Central memory CD8-positive, alpha-beta T cell (primary cell): ENCODE results near the gene KPNA2.
"Not testable (repeated sequence)": the region's sequence is repeated elsewhere in the genome, so short reads cannot be mapped to it uniquely, and the experiment has no call there.

Experiments
- ATAC-seq: fragments of 150-1000 bp; cut with Tn5 transposase; replicated peaks from 2 replicates; pipeline ENCODE4 v1.10.0; 2022; ENCODE audit warnings: mild to moderate bottlenecking, moderate FRiP score, moderate number of reproducible peaks; ENCODE audit not compliant: poor library complexity, severe bottlenecking; ENCODE audit errors: extremely low read depth
- DNase-seq, 2 donors: peaks; one replicate each; pipeline ENCODE4 v3.0.0; 2021; ENCODE audit warnings: low spot score in 2 of 2
- H3K27ac Mint-ChIP-seq: one replicate; pipeline ENCODE4 v1.8.0; 2022; ENCODE audit warnings: low read depth, mild to moderate bottlenecking, moderate library complexity, mixed read lengths
- H3K27me3 Mint-ChIP-seq: one replicate; pipeline ENCODE4 v1.8.0; 2022; ENCODE audit warnings: mixed read lengths
- H3K36me3 Mint-ChIP-seq: one replicate; pipeline ENCODE4 v1.8.0; 2022; ENCODE audit warnings: mild to moderate bottlenecking, moderate library complexity, mixed read lengths; ENCODE audit not compliant: insufficient read depth
- H3K4me1 Mint-ChIP-seq: one replicate; pipeline ENCODE4 v1.8.0; 2022; ENCODE audit warnings: mixed read lengths
- H3K4me3 Mint-ChIP-seq: one replicate; pipeline ENCODE4 v1.8.0; 2022; ENCODE audit warnings: mild to moderate bottlenecking, moderate library complexity, mixed read lengths
- H3K9me3 Mint-ChIP-seq: one replicate; pipeline ENCODE4 v1.8.0; 2022; ENCODE audit warnings: mixed read lengths

Gene KPNA2

DNA sequence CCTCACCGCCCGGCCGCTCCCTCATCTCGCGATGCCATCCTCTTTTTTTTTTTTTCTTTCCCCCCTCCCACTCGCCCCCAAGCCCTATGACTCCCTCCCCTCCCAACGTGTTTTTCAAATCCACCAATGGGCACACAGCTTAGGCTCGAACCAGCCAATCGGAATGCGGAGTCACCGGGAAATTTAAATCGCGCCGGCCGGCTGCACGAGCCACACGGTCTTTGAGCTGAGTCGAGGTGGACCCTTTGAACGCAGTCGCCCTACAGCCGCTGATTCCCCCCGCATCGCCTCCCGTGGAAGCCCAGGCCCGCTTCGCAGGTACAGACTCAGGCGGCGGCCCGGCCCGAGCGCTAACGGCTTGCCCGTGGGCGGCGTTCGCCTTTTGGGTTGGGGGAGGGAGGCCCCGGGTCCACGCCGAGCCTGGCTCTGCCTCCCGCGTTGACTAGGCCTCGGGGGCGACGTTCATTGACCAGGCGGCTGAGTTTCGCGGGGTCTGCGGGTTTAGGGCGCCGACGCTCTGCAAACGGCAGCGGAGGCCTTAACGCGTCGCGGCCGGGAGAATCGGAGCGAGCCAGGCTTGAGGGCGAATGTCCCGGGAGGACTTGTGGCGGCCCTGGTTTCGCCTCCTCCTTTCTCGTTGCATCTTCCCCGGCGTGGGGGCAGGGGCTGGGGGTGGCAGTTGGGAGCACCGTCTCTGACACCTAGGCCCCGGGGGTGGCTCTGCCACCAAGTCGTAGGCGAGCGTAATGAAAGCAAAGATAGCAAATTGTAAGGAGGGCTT, at the start of gene KPNA2:
Gene KPNA2, plus strand, starts transcription at position 213 of the 781 bp plus-strand sequence. CDS start 1,398 bp downstream, outside the sequence.
- Mint-ChIP-seq H3K36me3 (peaks cover 31% of the 10 kb centered on the region), H3K4me3 (peak within 1 kb of the TSS; percentile 82), H3K27me3 (no peaks in the 10 kb centered on the region), H3K27ac (peak within 1 kb of the TSS; percentile 82), H3K9me3 (no peaks in the 10 kb centered on the region), H3K4me1 (peaks cover 10% of the 10 kb centered on the region)
- DNase-seq (peak; percentile 83 to 88), ATAC-seq (peak; percentile 91)

DNA sequence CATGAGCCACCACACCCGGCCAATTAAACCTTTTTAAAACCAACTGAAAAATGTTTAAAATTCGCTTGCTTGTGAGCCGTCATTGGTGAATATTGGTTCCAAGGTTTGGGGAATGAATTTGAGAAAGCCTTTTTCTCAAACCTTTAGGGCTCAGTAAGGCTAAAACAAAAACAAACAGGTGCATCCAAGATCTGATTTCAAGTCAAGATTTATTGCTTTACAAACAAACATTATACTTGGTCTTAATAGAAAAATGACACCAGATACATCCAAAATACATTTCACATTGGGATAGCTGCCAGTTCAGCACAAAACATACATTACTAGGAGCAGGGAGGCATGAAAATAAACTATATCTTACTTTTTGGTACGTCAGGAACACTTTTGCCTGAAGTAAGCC, 44.6 kb upstream of the KPNA2 start:
- Mint-ChIP-seq H3K36me3 (peaks cover 17% of the 10 kb centered on the region), H3K9me3 (no peaks in the 10 kb centered on the region), H3K27me3 (peaks cover 12% of the 10 kb centered on the region), H3K4me3 (no peak overlapping the region), H3K4me1 (peaks cover 28% of the 10 kb centered on the region), H3K27ac (no peak overlapping the region)
- ATAC-seq (no peak), DNase-seq (no peak)

DNA sequence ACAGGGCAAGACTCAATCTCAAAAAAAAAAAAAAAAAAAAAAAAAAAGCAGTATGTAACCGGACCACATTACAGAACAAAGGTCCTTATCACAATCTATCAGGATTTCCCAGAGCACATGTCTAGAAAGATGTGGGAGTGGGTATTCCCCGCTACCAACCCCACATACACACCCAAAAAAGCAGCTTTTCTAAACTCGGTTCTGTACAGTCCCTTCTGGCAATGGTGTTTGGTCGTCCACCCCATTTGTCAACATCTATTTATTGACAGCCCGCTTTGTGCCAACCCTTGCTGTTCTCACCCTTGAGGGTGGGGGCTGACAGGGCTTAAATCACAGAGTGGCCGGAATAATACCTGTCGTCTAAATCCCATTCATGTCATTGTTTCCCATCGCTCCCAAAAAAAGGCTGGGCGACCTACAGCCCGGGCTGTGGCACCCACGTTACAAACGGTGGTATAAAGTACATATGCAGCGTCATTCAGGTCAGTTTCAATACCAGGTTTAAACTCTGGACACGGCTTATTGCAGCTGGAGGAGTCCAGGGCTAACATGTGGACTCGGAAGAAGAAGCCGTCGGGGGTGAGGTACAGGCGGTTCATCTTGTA, 42.9 kb upstream of the KPNA2 start:
- H3K36me3 Mint-ChIP-seq: peaks cover 17% of the 10 kb centered on the region
- DNase-seq (no peak), ATAC-seq (no peak)
- H3K27me3 Mint-ChIP-seq: peaks cover 20% of the 10 kb centered on the region
- peak overlapping the region; percentile 95 for H3K4me3 Mint-ChIP-seq
- H3K27ac Mint-ChIP-seq: peak overlapping the region; percentile 84
- no peaks in the 10 kb centered on the region for H3K9me3 Mint-ChIP-seq
- H3K4me1 Mint-ChIP-seq: peaks cover 35% of the 10 kb centered on the region

DNA sequence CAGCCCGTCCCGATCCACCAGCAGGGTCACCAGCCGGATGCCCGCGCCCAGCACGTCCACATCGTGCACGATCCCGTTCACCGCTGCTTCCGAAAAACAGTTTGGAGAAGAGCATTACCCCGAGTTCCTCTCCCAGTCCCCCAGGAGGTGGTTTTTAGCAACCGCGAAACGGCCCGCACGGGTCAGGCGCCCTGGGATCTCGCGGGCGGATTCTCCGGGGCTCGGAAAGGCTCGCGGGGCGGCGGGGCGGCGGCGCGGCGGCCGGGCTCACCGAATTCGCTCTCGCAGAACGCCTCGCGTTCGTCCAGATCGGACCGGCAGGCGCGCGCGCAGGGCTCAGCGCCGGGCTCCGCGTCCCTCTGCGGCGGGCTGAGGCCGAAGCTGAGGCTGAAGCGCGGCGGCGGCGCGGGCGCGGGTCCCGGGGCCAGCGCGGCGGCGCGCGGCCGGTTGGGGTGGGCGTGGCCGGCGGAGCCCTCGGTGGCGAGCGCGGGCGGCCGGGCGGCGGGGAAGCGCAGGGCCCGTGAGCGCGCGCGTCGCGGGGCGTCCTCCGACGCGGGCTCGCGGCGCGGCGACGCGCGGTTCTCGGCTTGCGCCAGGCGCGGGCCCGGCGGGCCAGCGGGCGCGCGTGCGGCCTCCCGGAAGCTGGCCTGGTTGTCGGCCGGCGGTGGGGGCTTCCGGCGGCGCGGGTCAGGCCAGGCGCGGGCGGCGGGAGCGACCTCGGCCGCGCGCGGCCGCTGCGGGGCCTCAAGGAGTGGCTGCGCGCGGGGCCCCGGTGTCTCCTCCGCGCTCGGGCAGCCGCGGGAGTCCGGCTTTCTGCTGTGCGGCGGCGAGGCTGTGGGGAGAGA, 42.2 kb upstream of the KPNA2 start:
- Mint-ChIP-seq H3K4me1 (peaks cover 35% of the 10 kb centered on the region), H3K4me3 (peak overlapping the region; percentile 95), H3K27ac (peak overlapping the region; percentile 84), H3K9me3 (no peaks in the 10 kb centered on the region), H3K27me3 (peaks cover 20% of the 10 kb centered on the region), H3K36me3 (peaks cover 19% of the 10 kb centered on the region)
- ATAC-seq (peak; percentile 61), DNase-seq (peak; percentile 48 to 55)

DNA sequence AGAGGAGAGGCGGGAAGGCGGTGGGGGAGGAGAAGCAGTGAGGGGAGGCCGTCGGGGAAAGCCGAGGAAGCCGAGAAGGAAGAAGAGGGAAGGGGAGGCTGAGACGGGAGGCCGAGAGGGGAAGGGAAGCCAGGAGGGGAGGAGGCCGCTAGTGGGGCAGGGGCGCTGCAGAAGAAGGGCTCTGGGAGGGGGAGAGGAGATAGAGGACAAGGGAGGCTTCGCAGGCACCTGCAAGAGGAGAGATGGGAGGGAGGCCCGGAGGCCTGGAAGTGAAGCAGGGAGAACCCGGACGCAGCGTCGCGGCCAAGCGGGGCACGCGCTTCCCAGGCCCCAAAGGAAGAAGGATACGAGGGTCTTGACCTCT, 41.6 kb upstream of the KPNA2 start:
- Mint-ChIP-seq H3K9me3 (no peaks in the 10 kb centered on the region), H3K27me3 (peaks cover 20% of the 10 kb centered on the region), H3K4me3 (peak overlapping the region; percentile 84), H3K4me1 (peaks cover 35% of the 10 kb centered on the region), H3K36me3 (peaks cover 19% of the 10 kb centered on the region), H3K27ac (peak overlapping the region; percentile 78)
- DNase-seq (no peak), ATAC-seq (no peak)

DNA sequence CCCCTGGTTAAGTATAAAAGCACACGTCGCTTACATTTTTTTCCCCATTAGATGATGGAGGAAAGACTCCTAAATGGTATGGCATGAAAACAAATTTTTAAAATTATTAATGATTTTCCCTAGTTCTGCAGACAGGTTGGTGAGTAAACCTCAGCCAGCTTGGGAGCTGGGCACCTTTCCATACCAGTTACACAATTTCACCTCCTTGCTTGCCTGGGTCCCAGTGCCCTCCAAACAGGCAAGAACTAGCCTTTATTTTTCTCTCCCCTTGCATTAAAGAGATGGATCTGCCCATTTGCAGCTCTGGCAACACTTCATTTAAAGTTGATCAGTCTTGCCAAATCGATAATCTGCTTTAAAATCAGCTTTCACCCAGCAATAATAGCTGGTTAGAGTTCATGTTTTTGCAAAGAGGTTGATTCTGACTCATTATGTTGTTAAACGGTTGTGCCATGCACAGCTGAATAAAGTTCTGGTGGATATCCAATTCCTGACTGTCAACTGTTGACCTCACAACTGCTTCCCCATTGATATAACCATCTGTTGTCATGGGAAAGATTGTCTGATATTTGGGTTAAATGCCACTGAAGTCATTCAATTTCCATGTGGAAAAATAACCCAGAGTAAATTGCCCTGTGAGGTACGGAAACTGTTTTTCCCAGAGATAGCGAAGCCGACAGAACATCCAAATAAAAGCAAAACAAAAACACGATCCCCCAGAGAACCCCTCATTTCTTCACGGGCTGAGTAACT, 40.5 kb upstream of the KPNA2 start:
- H3K4me3 Mint-ChIP-seq: peak overlapping the region; percentile 84
- DNase-seq (no peak), ATAC-seq (no peak)
- no peaks in the 10 kb centered on the region for H3K9me3 Mint-ChIP-seq
- peaks cover 35% of the 10 kb centered on the region for H3K4me1 Mint-ChIP-seq
- H3K27ac Mint-ChIP-seq: peak overlapping the region; percentile 78
- H3K36me3 Mint-ChIP-seq: peaks cover 17% of the 10 kb centered on the region
- H3K27me3 Mint-ChIP-seq: peaks cover 20% of the 10 kb centered on the region

DNA sequence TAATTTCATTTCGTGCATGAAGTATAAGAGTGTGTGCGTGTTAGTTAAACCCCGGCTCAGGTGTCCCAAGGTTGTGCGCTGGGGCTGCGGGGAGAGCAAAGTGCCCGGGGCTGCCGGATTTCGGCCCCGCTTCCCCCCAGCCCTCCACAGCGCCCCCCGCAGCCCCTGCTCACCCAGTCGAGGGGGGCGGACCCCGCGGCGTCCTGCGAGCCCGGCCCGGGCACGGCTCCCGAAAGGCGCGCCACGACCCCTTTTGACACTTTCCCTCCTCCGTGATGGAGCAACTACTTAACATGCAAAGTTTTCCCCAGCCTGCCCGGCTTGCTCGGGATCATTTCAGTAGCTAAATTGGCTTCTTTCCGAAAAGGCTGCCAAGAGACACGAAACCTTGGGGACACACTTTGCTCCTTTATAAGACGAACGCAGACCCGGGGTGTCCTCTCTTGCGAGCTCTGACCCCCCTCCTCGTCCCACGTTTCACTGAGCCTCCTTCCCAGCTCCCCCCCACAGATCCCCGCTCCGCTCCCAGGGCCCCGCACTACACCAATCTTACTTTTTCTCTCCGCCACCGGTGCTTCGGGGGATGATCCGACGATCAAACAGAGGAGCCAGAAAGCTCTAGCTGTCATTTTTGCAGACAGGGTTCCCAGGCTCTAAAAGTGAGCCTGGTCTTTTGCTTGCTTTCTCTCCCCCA, 39.8 kb upstream of the KPNA2 start:
- H3K4me3 Mint-ChIP-seq: peak overlapping the region; percentile 84
- peaks cover 35% of the 10 kb centered on the region for H3K4me1 Mint-ChIP-seq
- ATAC-seq (no peak), DNase-seq (no peak)
- H3K36me3 Mint-ChIP-seq: peaks cover 17% of the 10 kb centered on the region
- H3K9me3 Mint-ChIP-seq: no peaks in the 10 kb centered on the region
- peak overlapping the region; percentile 2 for H3K27ac Mint-ChIP-seq
- peaks cover 20% of the 10 kb centered on the region for H3K27me3 Mint-ChIP-seq

DNA sequence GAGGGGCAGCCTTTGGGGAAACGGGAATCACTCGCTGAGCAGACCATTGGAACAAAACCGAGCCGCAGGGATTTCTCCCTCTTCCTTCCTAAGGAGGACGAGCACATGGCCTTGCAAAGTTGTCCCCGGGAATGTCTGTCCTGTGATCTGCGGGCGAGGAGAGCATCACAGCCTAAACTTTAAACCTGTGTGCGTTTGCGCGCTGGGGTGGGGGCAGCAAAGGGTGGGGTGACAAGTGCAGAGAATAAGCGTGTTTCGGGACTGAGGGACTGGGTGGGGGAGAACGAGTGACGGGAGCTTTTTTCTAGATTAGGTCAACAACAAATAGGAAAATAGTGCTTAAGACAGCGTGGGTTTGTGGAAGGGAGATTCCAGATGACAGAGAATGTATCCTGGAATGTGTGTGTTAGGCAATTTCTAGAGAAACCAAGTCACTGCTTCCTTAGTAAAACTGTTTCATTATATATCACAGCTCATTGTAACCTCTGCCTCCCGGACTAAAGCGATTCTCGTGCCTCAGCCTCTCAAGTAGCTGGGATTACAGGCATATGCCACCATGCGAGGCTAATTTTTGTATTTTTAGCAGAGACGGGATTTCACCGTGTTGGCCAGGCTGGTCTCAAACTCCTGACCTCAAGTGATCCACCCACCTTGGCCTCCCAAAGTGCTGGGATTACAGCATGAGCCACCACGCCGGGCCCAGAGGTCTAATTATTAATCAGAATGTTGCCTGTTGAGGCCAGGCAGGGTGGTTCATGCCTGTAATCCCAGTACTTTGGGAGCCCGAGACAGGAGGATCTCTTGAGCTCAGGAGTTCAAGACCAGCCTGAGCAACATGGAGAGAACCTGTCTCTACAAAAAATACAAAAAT, 39.0 kb upstream of the KPNA2 start, which contains the start of gene C17orf58:
Gene C17orf58, minus strand, starts transcription at position 169 of the 871 bp plus-strand sequence. CDS start 271 bp downstream, outside the sequence.
- ATAC-seq, DNase-seq, H3K9me3 Mint-ChIP-seq: not testable (repeated sequence)
- Mint-ChIP-seq H3K27me3 (peaks cover 20% of the 10 kb centered on the region), H3K4me3 (peak within 1 kb of the TSS; percentile 84), H3K27ac (peak within 1 kb of the TSS; percentile 32), H3K36me3 (peaks cover 17% of the 10 kb centered on the region), H3K4me1 (peaks cover 35% of the 10 kb centered on the region)

DNA sequence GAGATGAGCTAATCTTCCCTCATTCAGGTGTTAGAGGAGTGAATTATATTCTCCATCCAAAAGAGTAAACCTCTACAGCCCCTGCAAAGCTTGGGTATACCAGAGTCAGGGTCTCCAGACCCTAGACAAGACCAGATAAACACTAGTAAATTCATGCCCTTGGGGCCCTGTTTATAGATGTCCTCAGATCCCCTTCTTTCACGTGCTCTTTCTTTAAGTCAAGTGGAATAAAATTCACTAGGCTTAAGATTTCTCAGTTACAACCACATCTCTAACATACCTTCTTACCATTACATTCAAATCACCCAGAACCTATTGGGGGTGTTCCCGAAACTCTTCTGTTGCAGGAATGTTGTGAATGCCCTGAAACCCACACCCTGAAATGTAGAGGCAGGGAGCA, 37.1 kb upstream of the KPNA2 start:
- no peak overlapping the region for H3K27ac Mint-ChIP-seq
- H3K4me1 Mint-ChIP-seq: peaks cover 30% of the 10 kb centered on the region
- ATAC-seq: no peak
- peaks cover 11% of the 10 kb centered on the region for H3K36me3 Mint-ChIP-seq
- no peak overlapping the region for H3K4me3 Mint-ChIP-seq
- no peak for DNase-seq
- H3K9me3 Mint-ChIP-seq: no peaks in the 10 kb centered on the region
- H3K27me3 Mint-ChIP-seq: peaks cover 20% of the 10 kb centered on the region

DNA sequence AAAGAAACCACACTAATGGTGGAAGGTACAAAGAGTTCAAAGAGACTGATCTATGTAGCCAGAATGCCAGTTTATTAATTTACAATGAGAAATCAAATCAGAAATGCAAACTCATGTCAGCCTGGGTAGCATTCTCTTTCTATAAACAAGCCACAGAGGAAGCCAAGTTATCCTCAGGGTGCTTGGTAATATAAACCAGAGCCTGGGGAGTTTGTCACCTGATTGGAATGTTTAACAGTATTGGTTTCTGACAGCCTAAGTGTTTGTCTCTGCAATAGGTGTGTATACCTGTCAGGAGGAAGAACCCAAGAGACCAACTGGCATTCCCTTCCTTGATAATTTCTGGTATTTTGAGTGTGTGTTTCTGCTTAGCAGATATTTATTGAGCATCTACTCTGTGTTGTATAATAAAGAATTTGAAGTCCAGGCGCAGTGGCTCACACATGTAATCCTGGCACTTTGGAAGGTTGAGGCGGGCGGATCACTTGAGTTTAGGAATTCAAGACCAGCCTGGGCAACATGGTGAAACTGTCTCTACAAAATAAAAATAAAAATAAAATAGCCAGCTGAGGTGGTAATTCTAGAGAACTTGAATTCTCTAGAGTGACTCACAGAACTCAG, 36.1 kb upstream of the KPNA2 start:
- Mint-ChIP-seq H3K9me3 (no peaks in the 10 kb centered on the region), H3K27ac (no peak overlapping the region), H3K27me3 (peaks cover 20% of the 10 kb centered on the region), H3K4me3 (no peak overlapping the region), H3K4me1 (peaks cover 23% of the 10 kb centered on the region), H3K36me3 (peaks cover 5% of the 10 kb centered on the region)
- no peak for DNase-seq
- ATAC-seq: no peak

DNA sequence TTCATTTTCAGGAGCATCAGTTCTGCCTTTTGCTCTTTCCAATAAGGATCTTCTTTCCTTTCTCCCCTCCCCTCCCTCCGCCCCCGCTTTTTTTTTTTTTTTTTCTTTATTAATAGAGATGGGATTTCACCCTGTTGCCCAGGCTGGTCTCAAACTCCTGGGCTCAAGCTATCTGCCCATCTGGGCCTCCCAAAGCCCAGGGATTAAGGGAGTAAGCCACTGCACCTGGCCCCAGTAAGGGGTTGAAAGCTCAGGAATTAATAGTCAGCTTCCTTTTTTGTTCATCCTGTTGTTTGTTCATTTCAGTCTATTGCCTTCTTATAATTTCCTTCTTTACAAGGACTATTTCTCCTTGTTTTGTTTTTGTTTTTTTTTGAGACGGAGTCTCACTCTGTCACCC, 31.3 kb upstream of the KPNA2 start:
- Mint-ChIP-seq H3K27ac (no peak overlapping the region), H3K27me3 (no peaks in the 10 kb centered on the region), H3K4me3 (no peak overlapping the region), H3K9me3 (no peaks in the 10 kb centered on the region), H3K4me1 (no peaks in the 10 kb centered on the region), H3K36me3 (no peaks in the 10 kb centered on the region)
- DNase-seq: no peak
- ATAC-seq: no peak
